MM.1S (cell line): Measurements from ENCODE around the gene TTLL10.

Experiments used
- DNase-seq: peaks from one replicate; pipeline ENCODE4 v3.0.0-alpha.2; 2015
- H2AFZ ChIP-seq: fragments of 300-600 bp; sonication (generic); 2 replicates; pipeline ENCODE4 v1.6.0; 2016; ENCODE audit warnings: antibody characterized with exemption, low read length
- H3F3A ChIP-seq: fragments of 300-600 bp; sonication (generic); 2 replicates; pipeline ENCODE4 v1.6.1; 2016; ENCODE audit warnings: mild to moderate bottlenecking, antibody characterized with exemption, low read length, moderate library complexity, mixed read lengths; ENCODE audit not compliant: insufficient read depth
- H3K27ac ChIP-seq: fragments of 300-600 bp; sonication (generic); 2 replicates; pipeline ENCODE4 v1.5.1; 2016; ENCODE audit warnings: mild to moderate bottlenecking, low read length
- H3K27me3 ChIP-seq: fragments of 300-600 bp; sonication (generic); replicated peaks from 2 replicates; pipeline ENCODE4 v1.6.0; 2016; ENCODE audit warnings: low read length; ENCODE audit not compliant: insufficient read depth
- H3K36me3 ChIP-seq: fragments of 300-600 bp; sonication (generic); replicated peaks from 2 replicates; pipeline ENCODE4 v1.6.1; 2016; ENCODE audit warnings: mild to moderate bottlenecking, low read length, mixed read lengths; ENCODE audit not compliant: insufficient read depth
- H3K4me1 ChIP-seq: fragments of 300-600 bp; sonication (generic); 2 replicates; pipeline ENCODE4 v1.6.1; 2016; ENCODE audit warnings: low read length, mixed read lengths
- H3K4me2 ChIP-seq: fragments of 300-600 bp; sonication (generic); 2 replicates; pipeline ENCODE4 v1.6.0; 2016; ENCODE audit warnings: low read depth, low read length
- H3K4me3 ChIP-seq: fragments of 300-600 bp; sonication (generic); 2 replicates; pipeline ENCODE4 v1.5.1; 2016; ENCODE audit warnings: low read length, mixed read lengths
- H3K79me2 ChIP-seq: fragments of 300-600 bp; sonication (generic); 2 replicates; pipeline ENCODE4 v1.6.1; 2016; ENCODE audit warnings: mixed run types, low read length, mixed read lengths
- H3K9ac ChIP-seq: fragments of 300-600 bp; sonication (generic); 2 replicates; pipeline ENCODE4 v1.6.1; 2016; ENCODE audit warnings: low read length, mixed read lengths
- H3K9me2 ChIP-seq: fragments of 300-600 bp; sonication (generic); replicated peaks from 2 replicates; pipeline ENCODE4 v1.6.1; 2016; ENCODE audit warnings: mild to moderate bottlenecking, low read length, mixed read lengths; ENCODE audit not compliant: insufficient read depth
- H3K9me3 ChIP-seq: fragments of 300-600 bp; sonication (generic); replicated peaks from 2 replicates; pipeline ENCODE4 v1.6.1; 2016; ENCODE audit warnings: mild to moderate bottlenecking, low read length, mixed read lengths; ENCODE audit not compliant: insufficient read depth
- H4K20me1 ChIP-seq: fragments of 300-600 bp; sonication (generic); 2 replicates; pipeline ENCODE4 v1.6.1; 2016; ENCODE audit warnings: mild to moderate bottlenecking, low read length, moderate library complexity, mixed read lengths; ENCODE audit not compliant: insufficient read depth
- EZH2 ChIP-seq: fragments of 300-600 bp; sonication (generic); optimal IDR thresholded peaks from 2 replicates; pipeline ENCODE3; 2017; ENCODE audit warnings: low read depth, mild to moderate bottlenecking, antibody characterized with exemption, low read length, mixed read lengths
- EZH2phosphoT487 ChIP-seq: fragments of 300-600 bp; sonication (generic); IDR thresholded peaks from 2 replicates; pipeline ENCODE4 v1.6.1; 2018; ENCODE audit warnings: antibody characterized with exemption, low read length
- TF ChIP-seq, protein P1 (sequence below): fragments of 300-600 bp; sonication (generic); IDR thresholded peaks from 2 replicates; pipeline ENCODE4 v1.5.1; 2016; ENCODE audit warnings: antibody characterized with exemption, low read length, mixed read lengths

TTLL10 gene

DNA sequence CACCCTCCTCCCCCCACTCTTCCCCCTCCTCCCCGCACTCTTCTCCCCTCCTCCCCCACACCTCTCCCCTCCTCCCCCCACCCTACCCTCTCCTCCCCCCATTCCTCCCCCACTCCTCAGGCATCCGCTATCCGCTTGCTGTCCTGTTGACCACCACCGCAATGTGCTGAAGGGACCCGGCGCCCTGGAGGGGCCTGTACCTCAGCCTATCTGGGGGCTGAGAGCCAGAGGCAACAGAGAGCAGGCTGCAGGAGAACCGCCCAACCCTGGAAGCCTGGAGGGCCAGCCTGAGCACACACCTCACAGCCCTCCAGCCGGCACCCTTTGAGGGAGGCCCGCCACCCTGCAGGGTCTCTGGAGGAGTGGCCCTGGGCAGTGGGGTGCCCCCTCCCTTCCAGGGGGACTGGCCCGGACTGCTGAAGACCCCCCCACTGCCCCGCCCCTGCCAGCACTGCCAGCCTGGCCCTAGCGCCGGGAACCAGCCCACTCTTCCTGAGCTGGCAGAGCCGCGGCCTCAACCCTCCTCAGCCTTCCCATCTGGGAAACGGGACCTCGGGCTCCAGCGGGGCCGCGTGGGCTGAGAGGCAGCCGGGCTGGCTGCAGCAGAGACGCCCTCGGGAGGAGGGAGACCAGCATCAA, 71.6 kb downstream of the TTLL10 start:
- Histone ChIP-seq H3K4me2 (no peak overlapping the region), H3K4me1 (no peaks in the 10 kb centered on the region), H3K27me3 (peaks cover 42% of the 10 kb centered on the region), H3K36me3 (no peaks in the 10 kb centered on the region), H4K20me1 (no peaks in the 10 kb centered on the region), H3K4me3 (no peak overlapping the region), H3K9me2 (no peaks in the 10 kb centered on the region), H3K79me2 (no peaks in the 10 kb centered on the region), H3K9ac (no peak overlapping the region), H3F3A (no peaks in the 10 kb centered on the region), H3K27ac (no peak overlapping the region), H3K9me3 (no peaks in the 10 kb centered on the region), H2AFZ (no peak overlapping the region)
- DNase-seq, result no peak
- TF ChIP-seq EZH2 (no peak), EZH2phosphoT487 (no peak)
- TF ChIP-seq, protein P1, sequence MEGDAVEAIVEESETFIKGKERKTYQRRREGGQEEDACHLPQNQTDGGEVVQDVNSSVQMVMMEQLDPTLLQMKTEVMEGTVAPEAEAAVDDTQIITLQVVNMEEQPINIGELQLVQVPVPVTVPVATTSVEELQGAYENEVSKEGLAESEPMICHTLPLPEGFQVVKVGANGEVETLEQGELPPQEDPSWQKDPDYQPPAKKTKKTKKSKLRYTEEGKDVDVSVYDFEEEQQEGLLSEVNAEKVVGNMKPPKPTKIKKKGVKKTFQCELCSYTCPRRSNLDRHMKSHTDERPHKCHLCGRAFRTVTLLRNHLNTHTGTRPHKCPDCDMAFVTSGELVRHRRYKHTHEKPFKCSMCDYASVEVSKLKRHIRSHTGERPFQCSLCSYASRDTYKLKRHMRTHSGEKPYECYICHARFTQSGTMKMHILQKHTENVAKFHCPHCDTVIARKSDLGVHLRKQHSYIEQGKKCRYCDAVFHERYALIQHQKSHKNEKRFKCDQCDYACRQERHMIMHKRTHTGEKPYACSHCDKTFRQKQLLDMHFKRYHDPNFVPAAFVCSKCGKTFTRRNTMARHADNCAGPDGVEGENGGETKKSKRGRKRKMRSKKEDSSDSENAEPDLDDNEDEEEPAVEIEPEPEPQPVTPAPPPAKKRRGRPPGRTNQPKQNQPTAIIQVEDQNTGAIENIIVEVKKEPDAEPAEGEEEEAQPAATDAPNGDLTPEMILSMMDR, result no peak

DNA sequence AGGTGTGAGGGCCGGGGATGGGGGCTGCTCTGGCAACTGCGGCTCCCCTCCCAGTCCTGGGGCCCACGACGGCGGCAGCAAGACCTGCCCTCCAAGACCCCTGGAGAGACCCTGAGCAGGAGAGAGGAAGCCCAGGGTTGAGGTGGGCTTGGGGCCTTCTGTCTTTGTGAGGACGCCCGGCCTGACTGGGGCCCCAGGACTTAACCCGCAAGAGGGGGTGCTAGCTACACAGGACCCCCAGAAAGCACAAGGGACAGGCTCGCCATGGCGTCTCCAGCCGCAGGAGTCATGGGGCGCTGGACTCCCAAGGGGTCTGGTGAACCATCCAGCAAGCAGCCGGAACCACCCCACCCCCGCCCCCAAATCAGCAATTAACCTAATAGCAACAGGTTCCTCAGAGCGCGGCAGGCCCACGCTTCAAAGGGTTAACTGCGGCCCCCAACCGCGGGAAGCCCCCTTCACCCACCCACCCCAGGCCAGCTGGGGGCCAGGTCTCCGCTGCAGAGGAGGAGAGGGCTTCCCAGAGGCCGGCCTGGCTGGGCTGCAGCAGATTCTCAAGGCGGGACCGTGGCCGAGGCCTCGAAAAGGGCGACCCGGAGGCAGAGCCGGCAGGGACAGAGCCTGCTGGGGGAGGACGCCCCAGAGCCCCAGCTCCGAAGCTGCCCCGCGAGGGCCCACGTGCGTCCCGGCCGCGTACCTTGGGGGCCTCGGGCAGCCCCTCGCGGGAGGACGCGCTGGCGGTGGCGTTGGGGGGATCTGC, 72.3 kb downstream of the TTLL10 start:
- no peaks in the 10 kb centered on the region for H3K9me2 ChIP-seq
- no peak overlapping the region for H3K4me2 ChIP-seq
- no peaks in the 10 kb centered on the region for H3K79me2 ChIP-seq
- no peak overlapping the region for H3K9ac ChIP-seq
- TF ChIP-seq EZH2phosphoT487 (no peak), EZH2 (no peak)
- H4K20me1 ChIP-seq, result no peaks in the 10 kb centered on the region
- peaks cover 38% of the 10 kb centered on the region for H3K27me3 ChIP-seq
- no peak overlapping the region for H3K27ac ChIP-seq
- no peaks in the 10 kb centered on the region for H3K4me1 ChIP-seq
- H3K9me3 ChIP-seq, result no peaks in the 10 kb centered on the region
- H2AFZ ChIP-seq, result no peak overlapping the region
- H3K4me3 ChIP-seq, result no peak overlapping the region
- H3K36me3 ChIP-seq, result no peaks in the 10 kb centered on the region
- no peaks in the 10 kb centered on the region for H3F3A ChIP-seq
- DNase-seq, result no peak

DNA sequence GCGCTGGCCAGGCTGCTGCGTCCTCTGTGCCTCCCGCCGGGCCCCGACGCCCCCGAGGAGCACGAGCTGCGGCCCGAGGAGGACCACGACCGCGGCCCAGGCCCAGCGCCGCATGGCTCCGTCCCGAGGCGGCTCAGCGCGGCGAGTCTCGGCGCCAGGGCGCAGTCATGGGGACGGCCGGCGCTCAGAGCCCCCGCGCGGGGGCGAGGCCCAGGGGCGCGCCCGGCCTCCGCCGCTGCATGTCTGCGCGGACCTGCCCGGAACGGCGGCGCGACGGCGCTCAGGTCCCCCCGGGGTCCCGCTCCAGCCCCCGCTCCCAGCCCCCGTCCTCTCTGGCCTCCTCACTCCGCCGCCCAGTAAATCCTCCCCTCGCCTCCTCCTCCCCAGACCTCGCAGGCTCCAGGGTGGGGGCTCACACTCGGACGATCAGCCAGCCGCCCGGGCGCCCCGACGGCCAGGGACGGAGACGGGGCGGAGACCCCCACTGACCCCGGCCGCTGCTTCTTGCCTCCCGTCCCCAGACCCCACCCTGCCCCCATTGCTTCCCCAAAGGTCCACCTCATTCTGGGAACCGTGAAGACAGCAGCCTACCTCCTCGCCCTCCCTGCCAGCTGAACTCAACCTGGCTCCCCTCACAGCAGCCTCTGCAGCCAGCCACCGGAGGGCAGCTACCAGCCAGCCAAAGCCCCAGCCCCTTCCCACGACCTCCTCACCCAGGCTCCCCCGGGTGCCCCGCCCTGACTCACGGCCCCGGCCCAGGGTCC, 73.1 kb downstream of the TTLL10 start, which contains the start of gene C1QTNF12:
TSS of gene C1QTNF12 (minus strand) at position 146 of the 764 bp plus-strand sequence. CDS start at position 114, 32 bp downstream.
- H3K9ac ChIP-seq, result no peak within 1 kb of the TSS
- DNase-seq, result no peak

More for the DNA sequence above, 73.1 kb downstream of the TTLL10 start, which contains the start of gene C1QTNF12:
- H3K4me2 ChIP-seq, result no peak within 1 kb of the TSS
- no peak within 1 kb of the TSS for H3K4me3 ChIP-seq
- H3F3A ChIP-seq, result no peaks in the 10 kb centered on the region
- no peaks in the 10 kb centered on the region for H3K9me3 ChIP-seq
- no peaks in the 10 kb centered on the region for H3K79me2 ChIP-seq
- no peaks in the 10 kb centered on the region for H3K36me3 ChIP-seq
- no peak within 1 kb of the TSS for H3K27ac ChIP-seq
- peaks cover 30% of the 10 kb centered on the region for H3K27me3 ChIP-seq
- TF ChIP-seq EZH2 (no peak), EZH2phosphoT487 (no peak)
- TF ChIP-seq, protein P1, result no peak
- no peaks in the 10 kb centered on the region for H3K9me2 ChIP-seq
- no peaks in the 10 kb centered on the region for H3K4me1 ChIP-seq
- H4K20me1 ChIP-seq, result no peaks in the 10 kb centered on the region
- no peak within 1 kb of the TSS for H2AFZ ChIP-seq
